ENCODE results near the gene PCID2. TPM values are rescaled to one million over a fixed set of nuclear protein-coding genes. Genes with fewer than 3 reads are reported as not detected.

Gene PCID2
- total RNA-seq, 1 donor from 2014 or later, result 59.7 TPM

DNA sequence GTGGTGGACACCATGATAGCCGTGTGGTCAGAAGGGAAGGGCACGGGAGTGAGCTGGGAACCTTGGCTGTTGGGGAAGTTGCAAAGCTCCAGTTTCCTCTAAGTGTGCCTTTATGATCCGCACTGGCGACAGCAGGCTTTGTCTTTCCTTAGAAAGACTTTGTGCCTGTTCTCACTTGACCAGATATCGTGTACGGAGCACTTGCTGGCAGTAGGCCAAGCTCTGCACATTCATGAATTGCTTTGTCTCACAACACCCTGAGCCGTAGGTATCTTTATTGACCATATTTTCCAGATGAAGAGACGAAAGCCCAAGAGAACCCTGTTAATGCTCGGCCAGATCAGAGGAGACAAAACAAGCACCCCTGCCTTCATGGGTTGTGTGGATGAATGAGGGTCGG, 16.0 kb upstream of the PCID2 start:
- Mint-ChIP-seq H3K9me3 (no peaks in the 10 kb centered on the region), H3K27me3 (no peaks in the 10 kb centered on the region), H3K4me3 (no peak overlapping the region), H3K36me3 (peaks cover 29% of the 10 kb centered on the region), H3K4me1 (ENCODE audit: unreplicated experiment) (peaks cover 4% of the 10 kb centered on the region), H3K27ac (peak overlapping the region; percentile 26)
- TF ChIP-seq, protein P1, sequence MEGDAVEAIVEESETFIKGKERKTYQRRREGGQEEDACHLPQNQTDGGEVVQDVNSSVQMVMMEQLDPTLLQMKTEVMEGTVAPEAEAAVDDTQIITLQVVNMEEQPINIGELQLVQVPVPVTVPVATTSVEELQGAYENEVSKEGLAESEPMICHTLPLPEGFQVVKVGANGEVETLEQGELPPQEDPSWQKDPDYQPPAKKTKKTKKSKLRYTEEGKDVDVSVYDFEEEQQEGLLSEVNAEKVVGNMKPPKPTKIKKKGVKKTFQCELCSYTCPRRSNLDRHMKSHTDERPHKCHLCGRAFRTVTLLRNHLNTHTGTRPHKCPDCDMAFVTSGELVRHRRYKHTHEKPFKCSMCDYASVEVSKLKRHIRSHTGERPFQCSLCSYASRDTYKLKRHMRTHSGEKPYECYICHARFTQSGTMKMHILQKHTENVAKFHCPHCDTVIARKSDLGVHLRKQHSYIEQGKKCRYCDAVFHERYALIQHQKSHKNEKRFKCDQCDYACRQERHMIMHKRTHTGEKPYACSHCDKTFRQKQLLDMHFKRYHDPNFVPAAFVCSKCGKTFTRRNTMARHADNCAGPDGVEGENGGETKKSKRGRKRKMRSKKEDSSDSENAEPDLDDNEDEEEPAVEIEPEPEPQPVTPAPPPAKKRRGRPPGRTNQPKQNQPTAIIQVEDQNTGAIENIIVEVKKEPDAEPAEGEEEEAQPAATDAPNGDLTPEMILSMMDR (conservative IDR thresholded peaks at IDR 0.05), result no peak
- no peak for DNase-seq (ENCODE audit: extremely low spot score, unreplicated experiment)

DNA sequence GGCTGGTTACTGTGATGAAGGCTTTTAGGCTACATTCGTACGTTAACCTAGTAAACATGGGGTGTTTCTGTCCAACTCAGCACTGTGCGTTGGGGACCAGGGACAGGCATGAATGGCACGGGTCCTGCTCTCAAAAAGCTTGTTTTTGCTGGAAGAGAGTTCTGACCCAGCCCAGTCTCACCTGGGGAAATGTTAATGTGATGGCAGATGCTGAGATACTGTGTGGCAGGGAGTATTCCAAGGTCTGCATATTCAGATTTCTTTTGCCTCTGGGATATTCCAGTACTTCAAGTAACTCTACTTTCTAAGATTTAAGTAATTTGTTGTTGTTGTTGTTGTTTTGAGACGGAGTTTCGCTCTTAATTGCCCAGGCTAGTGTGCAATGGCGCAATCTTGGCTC, 14.6 kb upstream of the PCID2 start:
- no peaks in the 10 kb centered on the region for H3K27me3 Mint-ChIP-seq
- H3K36me3 Mint-ChIP-seq, result peaks cover 24% of the 10 kb centered on the region
- no peaks in the 10 kb centered on the region for H3K9me3 Mint-ChIP-seq
- TF ChIP-seq, protein P1 (conservative IDR thresholded peaks at IDR 0.05), result no peak
- DNase-seq (ENCODE audit: extremely low spot score, unreplicated experiment), result no peak
- no peak overlapping the region for H3K4me3 Mint-ChIP-seq
- peaks cover 4% of the 10 kb centered on the region for H3K4me1 Mint-ChIP-seq (ENCODE audit: unreplicated experiment)
- no peak overlapping the region for H3K27ac Mint-ChIP-seq

DNA sequence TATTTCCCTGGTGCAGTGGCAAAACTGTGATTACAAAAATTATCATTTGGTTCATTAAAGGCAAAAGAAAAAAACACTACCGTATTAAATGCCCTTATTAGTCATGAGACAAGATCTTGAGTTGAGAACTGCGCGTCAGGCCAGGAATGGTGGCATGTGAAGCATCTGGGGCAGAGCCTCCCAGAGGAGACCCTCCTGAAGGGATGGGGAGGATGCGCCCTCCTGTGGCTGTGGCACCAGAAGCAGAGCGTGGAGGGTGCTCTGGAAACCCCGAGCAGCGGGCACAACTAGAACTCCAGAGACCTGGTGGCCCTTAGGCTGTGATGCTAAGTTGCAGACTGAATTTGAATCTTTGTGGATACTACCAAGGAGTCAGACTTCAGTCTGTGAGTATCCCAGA, 12.4 kb upstream of the PCID2 start:
- H3K4me3 Mint-ChIP-seq, result no peak overlapping the region
- TF ChIP-seq, protein P1 (conservative IDR thresholded peaks at IDR 0.05), result peak; percentile 14
- H3K4me1 Mint-ChIP-seq (ENCODE audit: unreplicated experiment), result peaks cover 4% of the 10 kb centered on the region
- no peak overlapping the region for H3K27ac Mint-ChIP-seq
- DNase-seq (ENCODE audit: extremely low spot score, unreplicated experiment), result no peak
- no peaks in the 10 kb centered on the region for H3K27me3 Mint-ChIP-seq
- H3K9me3 Mint-ChIP-seq, result no peaks in the 10 kb centered on the region
- H3K36me3 Mint-ChIP-seq, result peaks cover 16% of the 10 kb centered on the region

DNA sequence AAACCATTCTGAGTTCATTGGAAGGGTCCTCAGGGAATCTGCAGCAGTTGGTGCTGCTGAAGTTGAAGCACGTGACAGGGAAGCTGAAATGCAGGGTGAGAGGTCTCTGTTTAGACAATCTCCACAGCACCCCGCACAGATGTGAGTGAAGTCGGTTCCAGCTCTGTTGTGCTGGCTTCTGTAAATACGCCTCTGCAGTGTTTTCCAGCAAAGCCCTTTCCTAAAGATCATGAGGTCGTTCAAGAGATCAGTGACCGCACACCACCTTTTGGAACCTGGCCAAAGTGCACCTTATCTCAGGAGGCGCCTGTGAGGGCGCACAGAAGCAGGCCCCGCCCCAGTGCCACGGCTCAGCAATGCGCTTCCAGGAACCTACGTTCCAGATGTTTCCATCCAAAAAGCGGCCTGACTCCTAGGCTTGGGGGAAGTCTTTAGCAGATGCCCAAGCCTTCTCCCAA, 11.7 kb upstream of the PCID2 start:
- peaks cover 16% of the 10 kb centered on the region for H3K36me3 Mint-ChIP-seq
- TF ChIP-seq, protein P1 (conservative IDR thresholded peaks at IDR 0.05), result no peak
- H3K4me3 Mint-ChIP-seq, result peak overlapping the region; percentile 41
- DNase-seq (ENCODE audit: extremely low spot score, unreplicated experiment), result no peak
- no peaks in the 10 kb centered on the region for H3K9me3 Mint-ChIP-seq
- H3K4me1 Mint-ChIP-seq (ENCODE audit: unreplicated experiment), result peaks cover 4% of the 10 kb centered on the region
- H3K27me3 Mint-ChIP-seq, result no peaks in the 10 kb centered on the region
- peak overlapping the region; percentile 80 for H3K27ac Mint-ChIP-seq

DNA sequence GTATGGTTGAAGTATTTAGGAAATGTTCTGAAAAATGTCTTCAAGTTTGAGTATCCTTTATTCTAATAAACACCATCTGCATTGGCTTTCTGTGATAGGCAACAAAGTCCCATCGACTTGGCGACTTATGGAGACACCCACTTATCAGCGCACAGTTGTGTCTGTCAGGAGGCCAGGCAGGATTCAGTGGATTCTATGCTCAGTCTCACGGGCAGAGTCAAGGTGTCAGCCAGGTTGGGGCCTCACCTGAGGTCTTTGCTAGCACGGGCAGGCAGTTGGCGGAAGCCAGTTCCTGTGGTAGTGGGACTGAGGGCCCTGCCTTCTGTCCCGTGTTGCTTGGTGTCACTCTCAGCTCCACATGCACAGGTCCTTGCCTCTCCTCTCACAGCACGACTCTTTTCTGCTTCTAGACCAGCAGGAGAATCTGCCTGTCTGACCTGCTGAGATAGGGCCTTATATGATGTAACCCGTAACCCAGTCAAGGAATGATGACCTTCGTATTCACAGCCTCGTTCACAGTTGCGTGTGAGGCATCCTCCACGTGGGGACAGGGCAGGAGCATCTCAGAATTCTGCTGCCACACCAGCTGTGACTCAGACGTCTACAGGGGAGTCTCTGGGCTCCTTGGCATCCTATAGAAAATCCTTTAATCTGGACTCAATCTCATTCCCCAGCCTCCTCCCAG, 10.9 kb upstream of the PCID2 start:
- no peaks in the 10 kb centered on the region for H3K9me3 Mint-ChIP-seq
- DNase-seq (ENCODE audit: extremely low spot score, unreplicated experiment), result no peak
- no peak overlapping the region for H3K27ac Mint-ChIP-seq
- TF ChIP-seq, protein P1 (conservative IDR thresholded peaks at IDR 0.05), result no peak
- H3K27me3 Mint-ChIP-seq, result no peaks in the 10 kb centered on the region
- H3K4me1 Mint-ChIP-seq (ENCODE audit: unreplicated experiment), result peaks cover 2% of the 10 kb centered on the region
- no peak overlapping the region for H3K4me3 Mint-ChIP-seq
- peaks cover 13% of the 10 kb centered on the region for H3K36me3 Mint-ChIP-seq

Measured in type B pancreatic cell (in vitro differentiated cells).